K562 (cell line): Measurements from ENCODE around the gene DBNDD2. TPM values are rescaled to one million over a fixed set of nuclear protein-coding genes. Genes with fewer than 3 reads are reported as not detected.

Experiments used
- BRD9 ChIP-seq: fragments of 450-650 bp; IDR thresholded peaks from 2 replicates; pipeline ENCODE4 v1.6.1; 2018; ENCODE audit warnings: low read depth; ENCODE audit not compliant: partially characterized antibody
- EWSR1 ChIP-seq: fragments of 450-650 bp; IDR thresholded peaks from 2 replicates; pipeline ENCODE4 v1.6.1; 2018; ENCODE audit warnings: borderline replicate concordance, mild to moderate bottlenecking, low read depth, moderate library complexity; ENCODE audit not compliant: partially characterized antibody
- NFE2L1 ChIP-seq: fragments of 450-650 bp; IDR thresholded peaks from 2 replicates; pipeline ENCODE4 v1.6.1; 2016; ENCODE audit warnings: missing genetic modification characterization, low read depth, mild to moderate bottlenecking, missing compliant biosample characterization, moderate library complexity, borderline replicate concordance
- PCBP1 ChIP-seq: fragments of 200-400 bp; formaldehyde crosslinking; IDR thresholded peaks from 2 replicates; pipeline ENCODE4 v1.6.1; 2018; ENCODE audit warnings: mild to moderate bottlenecking, low read depth, low read length; ENCODE audit not compliant: poor library complexity, severe bottlenecking
- SIX5 ChIP-seq, 2 experiments: IDR thresholded peaks; 2 replicates each; pipeline ENCODE4 v1.6.1; 2011; ENCODE audit warnings: low read length in 2 of 2, borderline replicate concordance in 1 of 2, low read depth in 1 of 2, mild to moderate bottlenecking in 1 of 2, moderate library complexity in 1 of 2; ENCODE audit not compliant: insufficient read depth in 1 of 2
- TFAM ChIP-seq: fragments of 250-450 bp; sonication (Bioruptor Pico); conservative IDR thresholded peaks from 2 replicates; pipeline ENCODE4 v1.5.0; 2021; ENCODE audit warnings: mild to moderate bottlenecking, moderate library complexity
- U2AF1 ChIP-seq: fragments of 200-400 bp; formaldehyde crosslinking; optimal IDR thresholded peaks from 2 replicates; pipeline ENCODE3; 2017; ENCODE audit warnings: mild to moderate bottlenecking, low read depth, low read length, moderate library complexity
- XRCC5 ChIP-seq: fragments of 200-400 bp; formaldehyde crosslinking; IDR thresholded peaks from 2 replicates; pipeline ENCODE4 v1.6.1; 2017; ENCODE audit warnings: low read depth, mild to moderate bottlenecking, low read length
- ZNF174 ChIP-seq: fragments of 250-450 bp; sonication (Bioruptor Pico); IDR thresholded peaks from 2 replicates; pipeline ENCODE4 v1.4.0; 2020; ENCODE audit warnings: mild to moderate bottlenecking
- ZNF282 ChIP-seq: sonication (generic); formaldehyde crosslinking; IDR thresholded peaks from 2 replicates; pipeline ENCODE4 v1.8.1; 2023; ENCODE audit warnings: missing genetic modification reagents
- ZNF3 ChIP-seq: fragments of 250-450 bp; sonication (Bioruptor Pico); IDR thresholded peaks from 2 replicates; pipeline ENCODE4 v1.5.0; 2021; ENCODE audit warnings: mild to moderate bottlenecking, moderate library complexity
- ZNF444 ChIP-seq: fragments of 250-450 bp; sonication (Bioruptor Pico); IDR thresholded peaks from 2 replicates; pipeline ENCODE4 v1.4.0; 2020; ENCODE audit warnings: mild to moderate bottlenecking, moderate library complexity
- polyA plus RNA-seq, 8 experiments: library from polyadenylated mRNA; depleted of rRNA in 4 of 8; stranded (reverse) in 5 of 8; unstranded in 3 of 8; fragments of >200 nt; fragmentation: Nextera tagmentation in 2 of 8; fragmentation: Illumina TruSeq in 1 of 8; extraction: Ambion mirVana in 2 of 8; extraction: Trizol in 1 of 8; gene quantifications; 2 replicates each; pipeline versions ENCODE4 v1.2.1 to v1.2.3, GENCODE V29; 2011 to 2014; ENCODE audit warnings: inconsistent platforms in 1 of 8, missing spikeins in 1 of 8
- total RNA-seq, 7 experiments: library from RNA; depleted of rRNA in 6 of 7; stranded (reverse); fragments of >200 nt in 6 of 7; fragmentation: Illumina TruSeq in 2 of 7; extraction: Trizol in 2 of 7; gene quantifications; 2 replicates each; pipeline versions ENCODE4 v1.2.1 to v1.2.3, GENCODE V29; 2011 to 2021; ENCODE audit warnings: low replicate concordance in 1 of 7
- TF ChIP-seq, protein P1 (sequence below), 3 experiments: fragments of 200-800 bp in 1 of 3; sonication (Bioruptor generic) in 1 of 3; sonication (generic) in 1 of 3; formaldehyde crosslinking in 1 of 3; IDR thresholded peaks; 2 replicates each; pipeline versions ENCODE4 v1.6.1 to v1.8.0; 2016 to 2022; ENCODE audit warnings: mild to moderate bottlenecking in 2 of 3, missing compliant biosample characterization in 2 of 3, missing genetic modification characterization in 2 of 3, missing genetic modification reagents in 1 of 3
- TF ChIP-seq, protein P2 (sequence below): fragments of 150-350 bp; IDR thresholded peaks from 2 replicates; pipeline ENCODE4 v1.6.1; 2014; ENCODE audit warnings: low read depth, mild to moderate bottlenecking, low read length, borderline replicate concordance
- TF ChIP-seq, protein P3 (sequence below): fragments of 450-650 bp; IDR thresholded peaks from 2 replicates; pipeline ENCODE4 v1.6.1; 2016; ENCODE audit warnings: borderline replicate concordance
- TF ChIP-seq, protein P4 (sequence below): sonication (generic); formaldehyde crosslinking; IDR thresholded peaks from 2 replicates; pipeline ENCODE4 v1.8.0; 2022; ENCODE audit warnings: mild to moderate bottlenecking, missing genetic modification reagents
- TF ChIP-seq, protein P5 (sequence below): IDR thresholded peaks from 2 replicates; pipeline ENCODE4 v1.6.1; 2016; ENCODE audit warnings: missing genetic modification characterization, missing compliant biosample characterization

Gene DBNDD2
- total and polyA plus RNA-seq, 9 of the 15 experiments (the other 6 are each of a cell fraction or from before 2014, with no cell fraction given): 12.8 to 64.0 (median 35.8) TPM

DNA sequence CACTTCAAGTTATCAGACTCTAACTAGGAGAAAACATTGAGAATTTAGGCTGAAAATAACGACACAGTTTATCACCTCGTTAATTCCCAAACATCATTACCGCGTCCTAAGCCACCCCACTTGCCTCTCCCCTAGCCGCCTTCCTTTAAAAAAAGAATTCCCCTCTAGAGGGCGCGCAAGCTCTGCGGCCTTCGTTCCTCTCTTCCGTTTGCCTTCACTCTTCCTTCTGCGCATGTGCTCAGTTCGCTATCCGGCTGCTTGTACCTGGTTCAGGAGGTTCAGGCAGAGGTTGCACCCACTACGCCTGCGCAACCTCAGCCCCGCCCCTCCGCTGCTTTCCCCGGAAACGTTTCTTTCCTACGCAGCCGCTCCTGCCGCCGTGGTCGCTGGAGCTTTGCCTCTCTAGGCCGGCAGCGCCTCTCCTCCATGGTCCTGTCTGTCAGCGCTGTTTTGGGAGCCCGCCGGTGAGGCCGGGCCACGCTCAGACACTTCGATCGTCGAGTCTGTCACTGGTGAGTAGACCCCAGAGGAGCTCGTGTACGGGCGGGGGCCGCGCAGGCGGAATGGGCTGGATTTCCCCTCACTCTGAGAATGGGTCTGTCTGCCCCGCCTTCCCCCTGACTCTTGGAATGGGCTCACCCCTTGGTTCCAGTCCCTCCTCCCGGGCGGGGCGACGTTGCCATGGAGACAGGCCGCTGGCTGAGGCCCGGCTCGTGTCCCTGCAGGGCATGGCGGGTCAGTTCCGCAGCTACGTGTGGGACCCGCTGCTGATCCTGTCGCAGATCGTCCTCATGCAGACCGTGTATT, 45.1 kb upstream of the DBNDD2 start, which contains the start of gene SYS1 (continued):
- peak; percentile 31 for TF ChIP-seq BRD9
- TF ChIP-seq PCBP1: peak; percentile 59
- no peak for TF ChIP-seq ZNF282 (CRISPR knock-in tag)
- TF ChIP-seq, protein P1, sequence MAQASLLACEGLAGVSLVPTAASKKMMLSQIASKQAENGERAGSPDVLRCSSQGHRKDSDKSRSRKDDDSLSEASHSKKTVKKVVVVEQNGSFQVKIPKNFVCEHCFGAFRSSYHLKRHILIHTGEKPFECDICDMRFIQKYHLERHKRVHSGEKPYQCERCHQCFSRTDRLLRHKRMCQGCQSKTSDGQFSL (CRISPR knock-in tag; IDR thresholded peaks at IDR 0.05): no peak
- TF ChIP-seq, protein P1 (tag; IDR thresholded peaks at IDR 0.05): no peak
- TF ChIP-seq SIX5 (IDR thresholded peaks at IDR 0.05; ENCODE audit: borderline replicate concordance in 1 of 2, insufficient read depth in 1 of 2, low read depth in 1 of 2, low read length in 2 of 2): peak; percentile 29 to 47; a peak in 1 of 4 replicates
- TF ChIP-seq, protein P2, sequence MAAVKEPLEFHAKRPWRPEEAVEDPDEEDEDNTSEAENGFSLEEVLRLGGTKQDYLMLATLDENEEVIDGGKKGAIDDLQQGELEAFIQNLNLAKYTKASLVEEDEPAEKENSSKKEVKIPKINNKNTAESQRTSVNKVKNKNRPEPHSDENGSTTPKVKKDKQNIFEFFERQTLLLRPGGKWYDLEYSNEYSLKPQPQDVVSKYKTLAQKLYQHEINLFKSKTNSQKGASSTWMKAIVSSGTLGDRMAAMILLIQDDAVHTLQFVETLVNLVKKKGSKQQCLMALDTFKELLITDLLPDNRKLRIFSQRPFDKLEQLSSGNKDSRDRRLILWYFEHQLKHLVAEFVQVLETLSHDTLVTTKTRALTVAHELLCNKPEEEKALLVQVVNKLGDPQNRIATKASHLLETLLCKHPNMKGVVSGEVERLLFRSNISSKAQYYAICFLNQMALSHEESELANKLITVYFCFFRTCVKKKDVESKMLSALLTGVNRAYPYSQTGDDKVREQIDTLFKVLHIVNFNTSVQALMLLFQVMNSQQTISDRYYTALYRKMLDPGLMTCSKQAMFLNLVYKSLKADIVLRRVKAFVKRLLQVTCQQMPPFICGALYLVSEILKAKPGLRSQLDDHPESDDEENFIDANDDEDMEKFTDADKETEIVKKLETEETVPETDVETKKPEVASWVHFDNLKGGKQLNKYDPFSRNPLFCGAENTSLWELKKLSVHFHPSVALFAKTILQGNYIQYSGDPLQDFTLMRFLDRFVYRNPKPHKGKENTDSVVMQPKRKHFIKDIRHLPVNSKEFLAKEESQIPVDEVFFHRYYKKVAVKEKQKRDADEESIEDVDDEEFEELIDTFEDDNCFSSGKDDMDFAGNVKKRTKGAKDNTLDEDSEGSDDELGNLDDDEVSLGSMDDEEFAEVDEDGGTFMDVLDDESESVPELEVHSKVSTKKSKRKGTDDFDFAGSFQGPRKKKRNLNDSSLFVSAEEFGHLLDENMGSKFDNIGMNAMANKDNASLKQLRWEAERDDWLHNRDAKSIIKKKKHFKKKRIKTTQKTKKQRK: no peak
- TF ChIP-seq, protein P3, sequence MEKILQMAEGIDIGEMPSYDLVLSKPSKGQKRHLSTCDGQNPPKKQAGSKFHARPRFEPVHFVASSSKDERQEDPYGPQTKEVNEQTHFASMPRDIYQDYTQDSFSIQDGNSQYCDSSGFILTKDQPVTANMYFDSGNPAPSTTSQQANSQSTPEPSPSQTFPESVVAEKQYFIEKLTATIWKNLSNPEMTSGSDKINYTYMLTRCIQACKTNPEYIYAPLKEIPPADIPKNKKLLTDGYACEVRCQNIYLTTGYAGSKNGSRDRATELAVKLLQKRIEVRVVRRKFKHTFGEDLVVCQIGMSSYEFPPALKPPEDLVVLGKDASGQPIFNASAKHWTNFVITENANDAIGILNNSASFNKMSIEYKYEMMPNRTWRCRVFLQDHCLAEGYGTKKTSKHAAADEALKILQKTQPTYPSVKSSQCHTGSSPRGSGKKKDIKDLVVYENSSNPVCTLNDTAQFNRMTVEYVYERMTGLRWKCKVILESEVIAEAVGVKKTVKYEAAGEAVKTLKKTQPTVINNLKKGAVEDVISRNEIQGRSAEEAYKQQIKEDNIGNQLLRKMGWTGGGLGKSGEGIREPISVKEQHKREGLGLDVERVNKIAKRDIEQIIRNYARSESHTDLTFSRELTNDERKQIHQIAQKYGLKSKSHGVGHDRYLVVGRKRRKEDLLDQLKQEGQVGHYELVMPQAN: peak; percentile 98
- TF ChIP-seq EWSR1: no peak
- TF ChIP-seq, protein P4, sequence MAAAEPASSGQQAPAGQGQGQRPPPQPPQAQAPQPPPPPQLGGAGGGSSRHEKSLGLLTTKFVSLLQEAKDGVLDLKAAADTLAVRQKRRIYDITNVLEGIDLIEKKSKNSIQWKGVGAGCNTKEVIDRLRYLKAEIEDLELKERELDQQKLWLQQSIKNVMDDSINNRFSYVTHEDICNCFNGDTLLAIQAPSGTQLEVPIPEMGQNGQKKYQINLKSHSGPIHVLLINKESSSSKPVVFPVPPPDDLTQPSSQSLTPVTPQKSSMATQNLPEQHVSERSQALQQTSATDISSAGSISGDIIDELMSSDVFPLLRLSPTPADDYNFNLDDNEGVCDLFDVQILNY (CRISPR knock-in tag): peak; percentile 77
- no peak for TF ChIP-seq NFE2L1
- no peak for TF ChIP-seq U2AF1
- TF ChIP-seq XRCC5: peak; percentile 93
- no peak for TF ChIP-seq ZNF444 (CRISPR knock-in tag)
- TF ChIP-seq, protein P5, sequence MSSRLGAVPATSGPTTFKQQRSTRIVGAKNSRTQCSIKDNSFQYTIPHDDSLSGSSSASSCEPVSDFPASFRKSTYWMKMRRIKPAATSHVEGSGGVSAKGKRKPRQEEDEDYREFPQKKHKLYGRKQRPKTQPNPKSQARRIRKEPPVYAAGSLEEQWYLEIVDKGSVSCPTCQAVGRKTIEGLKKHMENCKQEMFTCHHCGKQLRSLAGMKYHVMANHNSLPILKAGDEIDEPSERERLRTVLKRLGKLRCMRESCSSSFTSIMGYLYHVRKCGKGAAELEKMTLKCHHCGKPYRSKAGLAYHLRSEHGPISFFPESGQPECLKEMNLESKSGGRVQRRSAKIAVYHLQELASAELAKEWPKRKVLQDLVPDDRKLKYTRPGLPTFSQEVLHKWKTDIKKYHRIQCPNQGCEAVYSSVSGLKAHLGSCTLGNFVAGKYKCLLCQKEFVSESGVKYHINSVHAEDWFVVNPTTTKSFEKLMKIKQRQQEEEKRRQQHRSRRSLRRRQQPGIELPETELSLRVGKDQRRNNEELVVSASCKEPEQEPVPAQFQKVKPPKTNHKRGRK: no peak
- no peak for TF ChIP-seq ZNF174 (CRISPR knock-in tag)
- no peak for TF ChIP-seq ZNF3 (CRISPR knock-in tag)
- TF ChIP-seq TFAM (CRISPR knock-in tag): no peak
